ENCODE data around the gene GRIN2A.

Gene GRIN2A

DNA sequence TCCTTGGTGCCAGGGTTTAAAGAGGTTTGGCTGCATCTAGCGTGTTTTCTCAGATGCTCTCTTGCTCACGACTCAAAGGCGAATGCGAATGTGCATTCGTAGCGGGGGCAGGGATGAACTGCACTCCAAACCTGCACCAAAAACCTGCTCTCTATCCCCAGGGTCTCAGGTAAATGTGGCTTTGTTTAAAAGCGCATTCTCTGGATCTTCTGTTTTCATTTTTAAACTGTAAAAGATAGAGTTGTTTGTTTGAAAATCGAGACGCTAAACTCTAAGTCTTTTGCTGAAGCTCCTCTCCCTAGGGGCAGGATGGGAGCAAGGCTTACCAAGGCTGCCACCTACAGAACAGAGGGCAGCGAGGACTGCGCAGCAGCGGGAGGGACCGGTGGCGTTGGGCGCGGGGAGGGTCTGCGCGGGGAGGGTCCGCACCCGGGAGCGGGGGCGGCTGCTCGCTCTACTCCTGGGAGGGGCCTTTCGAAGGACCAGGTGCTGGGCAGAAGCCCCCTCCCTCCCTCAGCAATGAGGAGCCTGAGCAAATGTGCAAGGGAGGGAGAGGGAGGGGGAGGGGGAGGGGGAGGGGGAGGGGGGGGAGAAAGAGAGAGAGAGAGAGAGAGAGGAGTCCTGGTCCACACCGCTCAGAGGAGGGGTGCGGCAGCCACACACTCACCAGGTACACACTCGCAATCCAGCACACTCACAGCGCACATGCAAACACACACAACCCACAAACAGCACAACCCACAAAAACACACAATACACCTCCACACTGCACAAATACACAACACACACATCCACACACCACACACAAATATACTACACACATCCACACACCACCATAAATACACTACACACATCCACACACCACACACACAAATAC lies 142.8 kb downstream of the GRIN2A start:
- in situ Hi-C loops (cut with MboI; ENCODE audit: low sequenced_read_pairs), result no loop called here

DNA sequence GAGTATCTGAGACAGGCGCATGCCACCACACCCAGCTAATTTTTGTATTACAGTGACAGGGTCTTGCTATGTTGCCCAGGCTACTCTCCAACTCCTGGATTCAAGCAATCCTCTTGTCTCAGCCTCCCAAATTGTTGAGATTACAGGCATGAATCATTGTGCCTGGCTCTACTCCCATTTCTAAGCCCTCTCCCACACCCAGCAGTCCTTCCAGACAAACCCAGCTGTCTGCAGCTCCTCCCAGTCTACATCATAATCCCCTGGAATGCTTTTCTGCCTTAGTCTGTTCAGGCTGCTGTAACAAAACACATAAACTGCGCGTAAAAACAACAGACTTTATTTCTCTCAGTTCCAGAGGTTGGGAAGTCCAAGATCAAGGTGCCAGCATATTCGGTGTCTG lies 144.5 kb downstream of the GRIN2A start:
- in situ Hi-C loops (cut with MboI; ENCODE audit: low sequenced_read_pairs), result no loop called here

DNA sequence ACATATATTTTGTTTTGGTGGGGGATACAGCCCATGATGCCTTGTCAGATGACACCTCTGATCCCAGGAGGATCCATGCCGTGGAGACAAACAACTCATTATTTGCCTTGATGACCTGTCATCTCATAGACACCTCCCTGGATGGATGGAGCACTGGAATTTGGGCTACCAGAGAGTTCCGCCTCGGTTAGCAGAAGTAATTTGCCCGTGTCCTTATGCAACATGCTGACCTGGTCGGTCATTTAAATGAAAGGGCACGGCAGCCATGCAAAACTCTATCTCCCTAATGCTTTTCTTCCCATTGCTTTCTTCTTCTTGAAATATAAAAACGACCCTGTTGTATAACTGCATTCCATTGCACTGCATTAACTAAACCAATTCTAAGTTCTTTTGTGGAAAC lies 145.3 kb downstream of the GRIN2A start:
- in situ Hi-C loops (cut with MboI; ENCODE audit: low sequenced_read_pairs), result no loop called here

DNA sequence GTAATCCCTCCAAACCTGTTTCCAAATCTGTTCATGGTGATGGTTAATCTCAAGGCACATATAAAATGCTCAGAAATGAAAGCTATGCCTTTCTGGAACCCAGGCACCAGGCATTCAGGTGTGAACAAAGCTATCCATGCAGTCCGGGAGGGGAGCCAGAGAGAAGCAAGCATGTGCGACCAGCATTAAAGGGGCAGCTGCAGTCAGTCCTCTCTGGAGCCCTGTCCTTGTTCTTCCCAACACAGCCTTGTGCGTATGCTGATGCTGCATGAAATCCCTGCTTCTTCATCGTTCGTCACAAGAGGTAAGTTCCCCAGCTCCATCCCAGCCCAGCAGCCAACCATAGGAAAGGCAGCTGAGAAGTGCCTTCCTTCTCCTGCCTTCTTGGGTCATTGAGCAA lies 148.7 kb downstream of the GRIN2A start:
- in situ Hi-C loops (cut with MboI; ENCODE audit: low sequenced_read_pairs), result no loop called here

DNA sequence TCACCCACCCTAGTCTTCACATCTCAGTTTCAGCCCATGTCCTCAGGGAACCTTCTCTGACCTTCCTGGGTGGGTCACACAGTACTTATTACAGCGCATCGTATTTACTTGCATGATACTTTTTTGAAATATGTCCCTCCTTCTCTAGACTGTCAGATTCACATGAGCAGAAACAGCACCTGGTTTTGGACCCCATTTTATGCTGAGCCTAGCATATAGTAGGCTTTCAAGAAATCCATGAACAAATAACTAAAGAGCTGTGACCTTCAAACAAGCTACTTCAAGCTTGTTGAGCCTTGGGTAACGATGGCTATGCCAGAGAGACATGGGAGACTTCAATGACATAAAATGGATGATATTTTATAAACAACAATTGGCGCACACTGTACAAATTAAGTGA lies 150.3 kb downstream of the GRIN2A start:
- in situ Hi-C loops (cut with MboI; ENCODE audit: low sequenced_read_pairs), result no loop called here

DNA sequence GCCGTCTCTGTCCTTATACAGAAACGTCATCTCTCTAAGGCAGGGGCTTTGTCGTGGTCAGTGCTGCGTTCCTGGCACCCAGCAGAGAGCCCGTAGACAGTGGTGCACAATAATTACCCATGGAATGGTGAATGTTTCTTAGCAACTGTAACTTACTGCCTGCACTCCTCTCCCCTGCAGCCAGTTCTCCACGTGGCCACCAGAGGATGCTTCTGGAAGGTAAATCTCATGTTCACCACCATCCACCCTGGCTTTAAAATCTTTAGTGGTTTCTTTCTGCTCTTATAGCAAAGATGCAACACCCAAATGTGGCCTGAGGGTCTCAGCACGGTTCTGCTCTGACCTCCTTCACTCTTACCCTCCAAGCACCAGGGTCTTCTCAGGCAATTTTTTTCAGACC lies 150.8 kb downstream of the GRIN2A start:
- in situ Hi-C loops (cut with MboI; ENCODE audit: low sequenced_read_pairs), result no loop called here

DNA sequence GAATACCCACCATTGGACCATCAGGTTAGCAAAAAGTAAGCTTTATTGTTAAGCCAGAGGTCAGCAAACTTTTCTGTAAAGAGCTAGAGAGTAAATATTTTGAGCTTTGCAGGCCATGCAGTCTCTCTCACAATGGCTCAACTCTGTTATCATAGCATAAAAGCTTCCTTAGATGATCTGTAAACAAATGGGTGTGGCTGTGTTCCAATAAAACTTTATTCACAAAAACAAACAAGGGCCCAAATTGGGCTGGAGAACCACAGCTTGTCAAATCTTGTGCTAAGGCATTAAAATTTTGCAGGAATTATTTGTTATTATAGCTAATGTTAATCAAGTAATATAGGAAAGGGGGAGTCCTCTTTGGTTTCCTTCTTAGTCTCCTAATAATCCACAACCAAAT lies 153.6 kb downstream of the GRIN2A start:
- in situ Hi-C loops (cut with MboI; ENCODE audit: low sequenced_read_pairs), result no loop called here

DNA sequence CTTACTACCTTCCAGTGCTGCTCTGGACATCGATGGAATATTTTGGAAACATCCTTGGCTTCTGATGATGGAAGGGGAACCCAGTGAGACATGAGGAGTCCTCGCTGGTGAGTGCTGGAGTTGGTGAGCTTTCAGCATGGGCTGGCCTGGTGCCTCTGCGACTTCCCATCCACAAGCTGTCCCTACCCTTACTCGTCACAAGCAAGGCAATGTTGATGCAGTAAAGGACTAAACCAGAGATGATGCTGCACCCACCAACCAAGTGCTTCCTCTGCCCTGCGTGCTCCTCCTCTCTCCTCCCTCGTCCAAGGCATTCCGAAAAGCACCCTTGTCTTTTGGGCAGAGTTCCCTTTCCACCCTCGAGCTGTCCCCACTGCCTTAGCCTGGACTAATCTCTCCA lies 154.7 kb downstream of the GRIN2A start:
- in situ Hi-C loops (cut with MboI; ENCODE audit: low sequenced_read_pairs), result no loop called here

DNA sequence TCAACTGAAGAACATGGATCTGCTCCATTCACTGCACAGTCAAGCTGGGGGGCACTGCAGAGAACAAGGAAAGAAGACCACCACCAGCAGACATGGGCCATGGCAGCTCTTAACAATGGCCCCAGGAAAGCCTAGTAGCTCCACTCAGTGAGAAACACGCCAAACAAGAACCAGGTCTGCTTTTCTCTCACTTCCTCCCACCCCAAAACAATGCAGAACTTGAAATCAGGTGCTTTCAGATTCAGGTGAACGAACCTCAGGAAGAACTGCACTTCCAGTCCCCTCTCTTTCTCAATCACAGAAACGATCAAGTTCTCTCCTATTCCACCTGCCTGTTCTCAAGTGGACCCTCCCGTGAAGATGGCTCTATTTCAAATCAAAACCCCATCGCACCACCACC lies 155.6 kb downstream of the GRIN2A start:
- in situ Hi-C loops (cut with MboI; ENCODE audit: low sequenced_read_pairs), result no loop called here

DNA sequence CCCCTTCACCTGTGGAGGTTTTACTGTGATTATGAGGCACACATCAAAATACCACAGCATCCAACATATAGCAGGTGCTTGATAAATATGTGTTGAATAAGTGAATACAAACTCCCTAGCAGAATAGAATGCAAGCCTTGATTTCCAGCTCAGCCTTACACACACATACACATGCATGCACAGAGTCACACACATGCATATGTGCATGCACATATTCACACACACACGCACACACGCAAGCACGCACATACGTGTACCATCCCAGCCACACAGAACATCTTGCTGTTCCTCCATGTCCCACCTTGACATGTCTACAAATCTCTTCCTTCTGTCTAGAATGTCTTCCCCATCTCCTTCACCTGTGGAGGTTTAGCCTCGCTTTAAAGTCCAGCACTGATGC lies 160.1 kb downstream of the GRIN2A start:
- in situ Hi-C loops (cut with MboI; ENCODE audit: low sequenced_read_pairs), result no loop called here

DNA sequence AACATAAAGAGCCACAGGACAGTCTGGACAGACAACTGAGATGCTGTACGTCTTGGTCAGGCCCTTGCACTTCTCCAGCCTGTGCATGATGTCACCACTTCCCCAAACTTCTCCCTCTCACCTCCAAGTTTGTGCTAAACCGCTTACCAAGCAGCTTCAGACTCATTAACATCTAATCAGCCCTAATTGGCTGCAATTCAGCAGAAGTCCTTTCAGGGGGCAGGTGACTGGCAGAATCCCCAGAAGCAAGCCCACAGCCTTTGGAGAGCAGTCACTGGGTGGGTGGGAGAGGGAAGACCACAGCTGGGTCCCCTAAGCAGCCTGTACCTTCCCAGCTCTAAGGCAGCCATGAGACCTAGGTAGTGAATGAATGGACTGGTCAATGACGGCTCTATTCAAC lies 161.4 kb downstream of the GRIN2A start:
- in situ Hi-C loops (cut with MboI; ENCODE audit: low sequenced_read_pairs), result no loop called here

DNA sequence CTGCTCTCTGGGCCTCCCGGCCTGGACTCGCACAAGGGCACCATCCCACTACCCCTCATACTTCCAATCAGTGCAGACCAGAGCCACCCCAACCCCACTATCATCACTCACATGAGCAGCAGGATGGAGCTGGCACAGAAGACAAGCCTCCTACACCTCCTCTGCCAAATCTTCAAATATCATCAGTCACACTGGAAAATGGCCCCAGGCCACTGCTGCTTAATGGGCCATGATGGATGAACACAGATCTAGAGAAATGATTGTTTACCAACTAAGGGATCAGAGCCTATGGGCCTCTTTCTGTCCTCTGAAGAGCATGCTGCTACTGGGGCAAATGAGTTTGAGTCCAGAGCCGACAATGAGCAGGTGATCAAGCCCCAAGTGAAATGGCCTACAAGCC lies 165.5 kb downstream of the GRIN2A start:
- in situ Hi-C loops (cut with MboI; ENCODE audit: low sequenced_read_pairs), result no loop called here

DNA sequence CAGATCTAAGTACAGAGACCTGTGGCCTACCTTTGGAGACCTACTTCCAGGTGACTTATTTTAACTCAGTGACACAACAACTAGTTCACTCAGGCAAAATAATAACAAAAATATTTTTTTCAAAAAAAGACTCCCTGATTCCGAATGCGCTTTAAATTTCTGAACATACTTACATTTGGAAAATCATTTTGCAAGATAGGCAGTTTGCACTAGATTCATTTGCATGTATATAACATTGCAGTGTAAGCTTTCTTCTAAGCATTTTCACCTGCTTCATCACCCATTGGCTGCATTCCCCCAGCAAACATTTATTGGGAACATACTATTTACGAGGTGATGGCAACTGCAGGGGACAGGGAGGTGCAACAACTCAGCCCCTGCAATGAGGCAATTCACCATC lies 166.8 kb downstream of the GRIN2A start:
- in situ Hi-C loops (cut with MboI; ENCODE audit: low sequenced_read_pairs), result no loop called here

DNA sequence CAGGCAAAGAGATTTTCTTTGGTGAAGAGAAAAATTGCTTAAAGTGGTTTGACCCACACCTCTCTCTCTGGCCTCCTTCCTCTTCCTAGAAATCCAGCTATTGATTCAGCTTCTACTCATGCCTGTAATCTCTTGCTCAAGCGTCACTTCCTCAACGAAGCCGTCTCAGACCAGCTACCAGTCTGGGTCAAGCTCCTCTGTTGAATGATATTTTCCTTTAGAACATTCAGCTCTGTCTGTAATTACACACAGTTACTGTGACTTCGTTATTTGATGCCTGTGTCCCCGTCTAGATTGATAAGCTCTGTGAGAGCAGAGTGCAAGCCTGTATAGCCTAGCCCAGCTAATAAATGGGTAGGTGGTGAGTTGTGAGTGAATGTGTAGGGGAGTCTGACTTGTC lies 168.5 kb downstream of the GRIN2A start:
- in situ Hi-C loops (cut with MboI; ENCODE audit: low sequenced_read_pairs), result no loop called here

DNA sequence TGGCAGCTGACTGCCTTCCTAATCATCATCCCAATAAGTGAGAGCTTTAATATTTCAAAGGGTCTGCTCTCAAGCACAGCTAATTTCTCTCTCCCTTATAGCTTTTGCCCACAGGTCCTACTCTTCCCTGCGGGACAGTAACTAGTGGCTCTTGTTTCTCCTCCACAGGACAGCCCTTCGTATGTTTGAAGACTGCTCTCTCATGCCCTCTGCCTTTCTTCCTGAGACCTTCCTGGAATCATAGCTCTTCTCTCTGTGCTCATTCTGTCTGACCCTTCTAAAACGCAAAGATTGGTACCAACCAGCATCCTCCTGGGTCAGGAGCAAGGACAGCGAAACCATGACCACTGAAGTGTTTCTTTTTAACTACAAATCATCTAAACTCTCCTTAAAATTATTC lies 168.9 kb downstream of the GRIN2A start:
- in situ Hi-C loops (cut with MboI; ENCODE audit: low sequenced_read_pairs), result no loop called here

DNA sequence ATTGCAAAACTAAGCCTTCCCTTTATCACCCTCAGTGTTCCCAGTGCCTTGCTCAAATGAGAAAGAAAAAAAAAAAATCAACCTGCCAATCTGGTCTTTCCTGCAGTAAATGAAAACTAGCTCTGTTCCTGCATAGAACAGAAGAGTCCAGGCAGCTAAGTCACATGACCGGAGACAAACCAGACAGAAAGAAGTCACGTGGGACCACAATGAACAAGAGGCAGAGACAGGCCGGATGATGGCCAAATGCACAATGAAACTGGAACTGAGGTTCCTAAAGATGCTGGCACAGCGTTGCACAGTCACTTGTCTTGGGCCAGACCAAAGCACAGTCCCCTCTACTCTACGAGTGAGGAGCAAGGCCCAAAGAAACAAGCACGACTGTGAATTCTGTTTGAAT lies 172.5 kb downstream of the GRIN2A start:
- in situ Hi-C loops (cut with MboI; ENCODE audit: low sequenced_read_pairs), result no loop called here

DNA sequence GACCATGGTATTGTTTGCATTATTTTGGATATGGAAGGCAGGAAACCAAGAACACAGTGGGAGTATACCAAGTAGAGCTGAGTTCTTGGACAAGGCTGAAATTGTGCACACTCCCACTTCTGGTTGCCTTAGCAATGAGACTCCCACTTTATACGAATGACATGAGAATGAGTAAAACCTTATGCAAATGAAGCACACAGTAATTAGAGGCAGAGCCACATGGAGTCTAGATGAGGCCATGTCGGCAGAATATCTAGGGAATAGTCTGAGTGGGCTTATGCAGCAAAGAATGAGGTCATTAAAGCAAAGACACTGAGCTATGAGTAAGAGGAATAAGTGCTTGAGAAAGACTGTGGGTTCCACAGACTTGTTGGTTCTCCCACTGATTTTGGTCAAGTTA lies 178.7 kb downstream of the GRIN2A start:
- in situ Hi-C loops (cut with MboI; ENCODE audit: low sequenced_read_pairs), result no loop called here

DNA sequence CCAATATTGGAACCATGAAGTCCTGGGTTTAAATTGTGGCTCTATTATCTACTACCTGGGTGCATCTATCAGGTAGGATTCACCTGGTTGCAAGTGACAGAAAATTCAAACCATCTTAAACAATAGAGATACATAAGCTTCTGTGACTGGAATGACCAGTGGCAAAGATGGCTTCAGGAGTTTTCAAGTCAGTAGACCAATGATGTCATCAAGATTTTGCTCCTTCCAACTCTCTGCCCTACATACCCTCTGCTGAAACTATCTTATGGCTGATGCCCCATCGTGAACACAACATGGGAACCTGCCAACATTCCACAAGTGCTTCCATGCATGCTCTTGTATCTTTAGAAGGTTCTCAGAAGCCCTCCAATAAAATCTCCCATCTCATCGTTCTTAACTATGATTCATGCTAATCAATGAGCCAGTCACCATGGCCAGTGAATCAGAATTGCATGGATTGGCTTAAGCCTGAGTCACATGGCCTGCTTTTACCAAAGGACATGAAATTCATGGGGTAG lies 180.9 kb downstream of the GRIN2A start:
- in situ Hi-C loops (cut with MboI; ENCODE audit: low sequenced_read_pairs), result no loop called here

DNA sequence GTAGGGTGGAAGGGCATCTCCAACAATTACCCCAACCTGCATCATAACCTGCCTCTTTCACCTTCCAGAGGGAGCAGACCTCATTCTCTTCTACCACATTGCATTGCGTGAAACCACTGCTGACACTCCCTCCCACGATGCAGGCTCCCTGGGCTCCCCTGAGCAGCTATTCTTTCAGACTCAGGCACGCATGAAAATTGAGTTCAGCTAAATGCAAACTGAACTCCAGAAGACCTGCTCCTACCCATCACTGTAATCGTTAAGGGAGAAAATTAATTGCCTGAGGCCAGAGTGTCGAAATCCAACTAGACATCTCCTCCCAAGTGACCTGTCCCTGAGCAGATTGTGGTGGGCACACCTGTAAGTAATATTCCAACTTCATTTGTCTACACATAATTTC lies 186.0 kb downstream of the GRIN2A start:
- in situ Hi-C loops (cut with MboI; ENCODE audit: low sequenced_read_pairs), result no loop called here

DNA sequence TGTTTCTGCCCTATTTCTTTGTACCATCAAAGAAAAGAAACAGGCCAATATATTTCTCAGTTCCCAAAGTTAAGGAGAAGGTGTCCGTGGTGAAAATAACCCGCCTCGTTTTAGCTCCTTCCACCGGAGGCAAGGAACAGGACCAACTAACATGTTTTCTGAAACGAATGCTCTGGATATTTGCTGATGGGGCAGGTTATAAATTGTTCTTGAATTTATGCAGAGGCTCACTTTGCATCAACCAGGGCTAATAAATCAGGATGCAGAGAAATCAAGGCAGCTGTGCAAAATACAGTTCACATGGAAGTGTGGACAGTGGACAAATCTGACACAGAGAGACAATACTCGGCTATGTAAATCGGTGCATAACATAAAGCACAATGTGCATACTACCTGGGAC lies 189.8 kb downstream of the GRIN2A start:
- in situ Hi-C loops (cut with MboI; ENCODE audit: low sequenced_read_pairs), result no loop called here

DNA sequence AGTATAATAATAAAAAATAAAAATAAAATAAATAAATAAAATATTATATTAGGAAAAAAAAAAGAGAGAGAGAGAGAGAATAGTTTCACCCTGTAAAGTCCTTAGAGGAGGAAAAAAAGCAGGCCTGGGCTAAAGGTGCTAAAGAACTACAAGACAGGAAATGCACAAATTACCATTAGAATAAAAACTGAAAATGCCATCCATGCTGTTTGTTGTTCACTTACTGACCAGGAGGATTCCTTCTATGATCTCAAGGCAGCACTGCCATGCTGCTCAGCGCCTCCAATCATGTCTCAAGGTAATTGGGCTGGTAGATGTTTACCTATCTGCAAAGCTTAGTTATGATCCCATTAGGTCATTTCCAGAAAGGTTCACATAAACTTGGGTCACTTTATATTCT lies 201.2 kb downstream of the GRIN2A start:
- in situ Hi-C loops (cut with MboI; ENCODE audit: low sequenced_read_pairs), result no loop called here

DNA sequence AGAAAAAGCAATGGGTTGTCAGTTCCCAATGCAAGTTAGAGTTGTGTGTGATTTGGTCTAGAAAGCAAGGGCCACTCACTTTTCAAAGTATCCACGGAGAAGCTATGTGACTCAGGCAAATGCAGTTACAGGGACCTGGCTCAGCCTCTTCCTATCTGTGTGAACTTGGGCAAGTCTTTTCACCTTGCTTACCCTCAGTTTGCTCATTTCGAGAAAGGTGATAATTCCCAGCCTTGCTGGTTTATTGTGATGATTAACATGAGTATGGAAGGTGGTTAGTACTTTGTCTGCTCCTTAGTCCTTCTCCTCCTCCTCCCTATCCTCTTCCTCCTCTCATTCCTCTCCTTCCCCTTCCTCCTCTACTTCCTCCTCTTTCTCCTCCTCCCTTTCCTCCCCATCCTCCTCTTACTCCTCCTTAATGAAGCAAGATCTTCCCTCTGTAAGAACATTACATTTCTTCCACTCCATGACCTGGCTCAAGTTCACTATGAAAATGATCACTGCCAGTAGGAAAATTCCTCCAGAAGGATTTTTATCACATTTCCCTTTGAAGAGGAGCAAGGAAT lies 204.0 kb downstream of the GRIN2A start:
- in situ Hi-C loops (cut with MboI; ENCODE audit: low sequenced_read_pairs), result no loop called here

All from HL-60/S4 treated with phorbol 12-myristate 13-acetate at 8.2 ng/mL for 4 days and 3 days (cell line).